ENCODE measurements around the gene NRXN3.

The NRXN3 gene

GRCh38 chr14:79363291-79363690 lies 1193.1 kb downstream of the NRXN3 start:
- no peaks in the 10 kb centered on the region for H3K9me2 ChIP-seq (replicated peaks; ENCODE audit: insufficient read depth, low read length)
- TF ChIP-seq EZH2phosphoT487 (conservative IDR thresholded peaks at IDR 0.05; ENCODE audit: low read length): no peak
- no peak for TF ChIP-seq CTCF (IDR thresholded peaks at IDR 0.05; ENCODE audit: insufficient read depth, low read length, poor library complexity, severe bottlenecking)
- no peak overlapping the region for H3K4me3 ChIP-seq (ENCODE audit: insufficient read depth, low read length, poor library complexity, severe bottlenecking)
- no peaks in the 10 kb centered on the region for H3K27me3 ChIP-seq (ENCODE audit: low read length)
- no peaks in the 10 kb centered on the region for H3K79me2 ChIP-seq (ENCODE audit: insufficient read depth, low read length)
- no peaks in the 10 kb centered on the region for H4K20me1 ChIP-seq (ENCODE audit: low read depth, low read length)
- no peak overlapping the region for H3K4me2 ChIP-seq (ENCODE audit: low read depth, low read length, poor library complexity, severe bottlenecking)
- no peak overlapping the region for H3K9ac ChIP-seq (ENCODE audit: low read length)
- H3K9me3 ChIP-seq (ENCODE audit: insufficient read depth, low read length): no peaks in the 10 kb centered on the region
- no peak overlapping the region for H3K27ac ChIP-seq (ENCODE audit: low read depth, low read length)
- no peaks in the 10 kb centered on the region for H3F3A ChIP-seq (ENCODE audit: insufficient read depth)
- H3K36me3 ChIP-seq (ENCODE audit: low read length): no peaks in the 10 kb centered on the region
- no peak overlapping the region for H2AFZ ChIP-seq (ENCODE audit: low read depth, low read length, severe bottlenecking)

GRCh38 chr14:79369359-79370332 lies 1199.5 kb downstream of the NRXN3 start:
- Histone ChIP-seq H3K9ac (ENCODE audit: low read length) (no peak overlapping the region), H3F3A (ENCODE audit: insufficient read depth) (no peaks in the 10 kb centered on the region), H3K79me2 (ENCODE audit: insufficient read depth, low read length) (no peaks in the 10 kb centered on the region), H3K9me3 (ENCODE audit: insufficient read depth, low read length) (no peaks in the 10 kb centered on the region), H3K4me2 (ENCODE audit: low read depth, low read length, poor library complexity, severe bottlenecking) (no peak overlapping the region), H2AFZ (ENCODE audit: low read depth, low read length, severe bottlenecking) (no peak overlapping the region), H3K27ac (ENCODE audit: low read depth, low read length) (no peak overlapping the region), H3K36me3 (ENCODE audit: low read length) (no peaks in the 10 kb centered on the region), H4K20me1 (ENCODE audit: low read depth, low read length) (no peaks in the 10 kb centered on the region), H3K4me3 (ENCODE audit: insufficient read depth, low read length, poor library complexity, severe bottlenecking) (no peak overlapping the region), H3K27me3 (ENCODE audit: low read length) (no peaks in the 10 kb centered on the region), H3K9me2 (replicated peaks; ENCODE audit: insufficient read depth, low read length) (no peaks in the 10 kb centered on the region)
- TF ChIP-seq CTCF (IDR thresholded peaks at IDR 0.05; ENCODE audit: insufficient read depth, low read length, poor library complexity, severe bottlenecking) (no peak), EZH2phosphoT487 (conservative IDR thresholded peaks at IDR 0.05; ENCODE audit: low read length) (no peak)

- no peaks in the 10 kb centered on the region for H3K79me2 ChIP-seq (ENCODE audit: insufficient read depth, low read length)
- H3K9me3 ChIP-seq (ENCODE audit: insufficient read depth, low read length): no peaks in the 10 kb centered on the region
- H3K27ac ChIP-seq (ENCODE audit: low read depth, low read length): no peak overlapping the region
- H3K9ac ChIP-seq (ENCODE audit: low read length): no peak overlapping the region
- no peaks in the 10 kb centered on the region for H3K36me3 ChIP-seq (ENCODE audit: low read length)
- H3K4me2 ChIP-seq (ENCODE audit: low read depth, low read length, poor library complexity, severe bottlenecking): no peak overlapping the region
- no peaks in the 10 kb centered on the region for H3K27me3 ChIP-seq (ENCODE audit: low read length)
- H3K4me3 ChIP-seq (ENCODE audit: insufficient read depth, low read length, poor library complexity, severe bottlenecking): no peak overlapping the region
- no peaks in the 10 kb centered on the region for H3F3A ChIP-seq (ENCODE audit: insufficient read depth)
- TF ChIP-seq EZH2phosphoT487 (conservative IDR thresholded peaks at IDR 0.05; ENCODE audit: low read length) (no peak), CTCF (IDR thresholded peaks at IDR 0.05; ENCODE audit: insufficient read depth, low read length, poor library complexity, severe bottlenecking) (no peak)
- no peaks in the 10 kb centered on the region for H3K9me2 ChIP-seq (replicated peaks; ENCODE audit: insufficient read depth, low read length)
- H4K20me1 ChIP-seq (ENCODE audit: low read depth, low read length): no peaks in the 10 kb centered on the region
- no peak overlapping the region for H2AFZ ChIP-seq (ENCODE audit: low read depth, low read length, severe bottlenecking)
These were observed 1200.8 kb downstream of the NRXN3 start for GRCh38 chr14:79370969-79371368.
